NK-92 (cell line): ENCODE measurements around the gene NUTM2G.
"Not testable (repeated sequence)": the region's sequence is repeated elsewhere in the genome, so short reads cannot be mapped to it uniquely, and the experiment has no call there.

ENCODE experiments used
- DNase-seq: peaks from one replicate; lab custom pipeline; 2025; ENCODE audit not compliant: unreplicated experiment; lab: John Stamatoyannopoulos, UW

NUTM2G gene, protein sequence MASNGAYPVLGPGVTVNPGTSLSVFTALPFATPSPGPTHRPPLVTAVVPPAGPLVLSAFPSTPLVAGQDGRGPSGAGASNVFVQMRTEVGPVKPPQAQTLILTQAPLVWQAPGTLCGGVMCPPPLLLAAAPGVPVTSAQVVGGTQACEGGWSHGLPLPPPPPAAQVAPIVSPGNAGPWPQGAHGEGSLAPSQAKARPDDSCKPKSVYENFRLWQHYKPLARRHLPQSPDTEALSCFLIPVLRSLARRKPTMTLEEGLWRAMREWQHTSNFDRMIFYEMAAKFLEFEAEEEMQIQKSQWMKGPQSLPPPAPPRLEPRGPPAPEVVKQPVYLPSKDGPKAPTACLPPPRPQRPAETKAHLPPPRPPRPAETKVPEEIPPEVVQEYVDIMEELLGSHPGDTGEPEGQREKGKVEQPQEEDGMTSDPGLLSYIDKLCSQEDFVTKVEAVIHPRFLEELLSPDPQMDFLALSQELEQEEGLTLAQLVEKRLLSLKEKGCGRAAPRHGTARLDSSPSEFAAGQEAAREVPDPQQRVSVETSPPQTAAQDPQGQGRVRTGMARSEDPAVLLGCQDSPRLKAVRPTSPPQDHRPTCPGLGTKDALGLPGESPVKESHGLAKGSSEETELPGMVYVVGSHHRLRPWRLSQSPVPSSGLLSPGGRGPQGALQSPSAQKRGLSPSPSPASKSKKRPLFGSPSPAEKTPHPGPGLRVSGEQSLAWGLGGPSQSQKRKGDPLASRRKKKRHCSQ

DNA sequence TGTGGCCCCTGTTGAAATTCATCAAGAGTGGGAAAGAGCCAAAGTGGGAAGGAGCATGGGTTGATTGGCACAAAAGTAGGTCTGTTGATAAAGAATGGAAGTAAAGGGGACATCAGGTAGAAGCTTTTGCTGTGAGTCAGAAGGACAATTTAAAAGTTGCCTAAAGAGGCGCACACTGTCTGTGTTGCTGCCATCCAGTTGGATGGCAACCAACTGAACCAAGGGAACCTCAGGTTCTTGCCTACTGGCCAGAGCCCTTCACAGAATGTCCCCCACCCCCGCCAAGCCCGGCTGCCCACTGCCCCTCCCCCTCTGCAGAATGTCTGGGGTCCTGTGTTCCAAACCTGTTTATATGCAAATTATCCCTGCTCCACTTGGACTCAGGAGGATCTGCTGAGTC, at the start of gene NUTM2G:
Gene NUTM2G, plus strand, starts transcription at position 301 of the 400 bp plus-strand sequence. CDS start 182 bp downstream, outside the sequence.
- not testable (repeated sequence) for DNase-seq

GRCh38 chr9:96883922-96884321, 44.7 kb upstream of the NUTM2G start:
- no peak for DNase-seq

DNA sequence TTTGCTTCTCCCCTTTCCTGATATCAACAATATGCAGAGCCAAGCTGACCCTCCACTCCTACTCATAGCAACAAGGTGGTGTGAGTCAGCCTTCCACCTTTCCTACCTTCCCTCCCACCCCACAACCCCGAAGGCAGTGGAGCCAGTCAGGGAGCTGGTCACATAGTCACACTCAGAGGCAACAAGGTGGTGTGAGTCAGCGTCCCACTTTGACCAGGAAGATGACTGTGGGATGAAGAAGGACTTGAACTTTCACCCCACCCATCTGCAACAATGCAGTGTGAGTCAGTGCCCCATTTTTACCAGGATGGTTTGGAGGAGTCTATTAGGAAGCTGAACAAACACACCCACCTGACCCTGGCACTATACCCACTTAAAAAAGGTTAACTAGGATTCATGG, 44.2 kb upstream of the NUTM2G start:
- no peak for DNase-seq

- no peak for DNase-seq
These were observed 43.2 kb upstream of the NUTM2G start for GRCh38 chr9:96885424-96885823.

- DNase-seq, result no peak
These were observed 40.1 kb upstream of the NUTM2G start for GRCh38 chr9:96888591-96888990.

GRCh38 chr9:96892131-96892530, 36.5 kb upstream of the NUTM2G start:
- no peak for DNase-seq

DNA sequence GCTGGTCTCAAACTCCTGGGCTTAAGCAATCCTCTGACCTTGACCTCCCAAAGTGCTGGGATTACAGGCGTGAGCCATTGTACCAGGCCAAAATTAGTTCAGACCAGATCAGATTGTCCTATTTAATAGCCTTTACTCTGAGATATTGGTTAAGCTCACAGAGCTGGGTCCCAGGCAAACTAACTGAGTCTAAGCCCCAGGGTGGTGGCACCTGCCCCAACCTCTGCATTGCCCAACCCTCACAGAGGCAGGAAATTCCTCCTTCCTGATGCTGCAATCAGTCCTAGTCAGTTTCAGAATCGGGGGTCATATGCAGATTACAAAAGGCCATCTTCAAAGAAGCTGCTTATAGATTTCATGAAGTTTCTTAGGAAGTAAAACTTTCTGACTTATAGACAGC, 28.6 kb upstream of the NUTM2G start:
- DNase-seq, result not testable (repeated sequence)

GRCh38 chr9:96904947-96905722, 23.5 kb upstream of the NUTM2G start:
- not testable (repeated sequence) for DNase-seq

- DNase-seq, result not testable (repeated sequence)
These were observed 20.2 kb upstream of the NUTM2G start for GRCh38 chr9:96908479-96908878.

GRCh38 chr9:96915539-96915938, 13.1 kb upstream of the NUTM2G start:
- not testable (repeated sequence) for DNase-seq

DNA sequence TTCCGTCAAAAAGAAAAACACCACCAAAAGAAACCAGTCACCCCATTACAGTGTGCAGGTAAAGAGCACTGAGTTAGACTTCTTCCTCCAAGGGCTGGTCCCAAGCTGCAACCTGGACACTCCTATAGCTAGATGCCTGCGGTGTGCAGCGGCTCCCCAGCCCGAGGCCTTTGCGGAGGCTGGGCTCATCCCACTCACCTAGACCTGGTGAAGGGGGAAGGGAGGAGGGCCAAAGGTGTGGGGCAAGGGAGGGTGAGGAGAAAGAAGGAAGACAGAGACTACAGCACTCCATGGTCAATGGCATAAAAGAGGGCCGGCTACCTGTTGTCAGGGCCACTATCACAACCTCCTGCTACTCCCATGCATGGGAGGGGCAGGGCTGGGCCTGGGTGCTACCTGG, 12.1 kb upstream of the NUTM2G start:
- not testable (repeated sequence) for DNase-seq

DNA sequence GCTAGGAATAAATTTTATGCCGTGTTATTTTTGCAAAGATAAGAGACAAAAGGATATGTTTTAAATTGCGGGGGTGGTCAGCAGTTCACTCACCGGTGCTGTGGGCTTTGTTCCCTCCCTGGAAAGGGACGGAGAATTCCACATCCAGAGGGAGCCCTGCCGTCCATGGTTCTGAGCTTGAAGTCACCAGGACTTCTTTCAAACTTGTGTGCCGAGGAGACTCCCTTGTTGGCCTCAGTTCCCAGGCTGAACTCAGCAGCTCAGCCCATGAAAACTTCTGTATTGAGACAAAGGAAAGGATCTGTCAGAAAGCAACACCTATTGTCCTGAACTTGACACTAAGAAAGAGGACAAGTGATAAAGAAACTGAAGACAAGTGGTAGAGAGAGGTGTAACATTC, 10.1 kb upstream of the NUTM2G start:
- not testable (repeated sequence) for DNase-seq

DNA sequence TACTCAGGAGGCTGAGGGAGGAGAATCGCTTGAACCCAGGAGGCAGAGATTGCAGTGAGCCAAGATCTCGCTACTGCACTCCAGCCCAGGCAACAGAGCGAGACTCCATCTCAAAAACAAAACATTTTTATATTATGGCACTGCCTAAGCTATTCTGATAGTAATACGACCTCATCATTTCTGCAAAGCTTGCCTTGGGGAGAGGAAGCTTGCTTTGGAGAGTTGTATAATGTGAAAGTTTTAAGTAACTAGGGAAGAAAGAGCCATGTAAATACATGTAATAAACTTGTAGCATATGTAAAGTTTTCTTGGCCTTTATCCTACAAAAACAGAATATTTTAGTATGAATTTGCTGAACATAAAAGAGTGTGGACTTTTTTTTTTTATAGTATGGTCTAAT, 7.8 kb upstream of the NUTM2G start:
- not testable (repeated sequence) for DNase-seq

GRCh38 chr9:96925587-96925986, 3.1 kb upstream of the NUTM2G start:
- DNase-seq, result not testable (repeated sequence)

DNA sequence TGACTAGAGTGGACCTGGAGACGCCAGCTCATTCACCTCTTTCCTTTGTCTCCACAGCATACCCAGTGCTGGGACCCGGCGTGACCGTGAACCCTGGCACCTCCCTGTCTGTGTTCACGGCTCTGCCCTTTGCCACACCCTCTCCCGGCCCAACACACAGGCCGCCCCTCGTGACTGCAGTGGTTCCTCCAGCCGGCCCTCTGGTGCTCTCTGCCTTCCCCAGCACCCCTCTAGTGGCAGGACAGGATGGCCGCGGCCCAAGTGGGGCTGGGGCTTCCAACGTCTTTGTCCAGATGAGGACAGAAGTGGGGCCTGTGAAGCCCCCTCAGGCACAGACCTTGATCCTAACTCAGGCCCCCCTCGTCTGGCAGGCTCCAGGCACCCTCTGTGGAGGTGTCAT, 3.0 kb downstream of the NUTM2G start:
- not testable (repeated sequence) for DNase-seq

DNA sequence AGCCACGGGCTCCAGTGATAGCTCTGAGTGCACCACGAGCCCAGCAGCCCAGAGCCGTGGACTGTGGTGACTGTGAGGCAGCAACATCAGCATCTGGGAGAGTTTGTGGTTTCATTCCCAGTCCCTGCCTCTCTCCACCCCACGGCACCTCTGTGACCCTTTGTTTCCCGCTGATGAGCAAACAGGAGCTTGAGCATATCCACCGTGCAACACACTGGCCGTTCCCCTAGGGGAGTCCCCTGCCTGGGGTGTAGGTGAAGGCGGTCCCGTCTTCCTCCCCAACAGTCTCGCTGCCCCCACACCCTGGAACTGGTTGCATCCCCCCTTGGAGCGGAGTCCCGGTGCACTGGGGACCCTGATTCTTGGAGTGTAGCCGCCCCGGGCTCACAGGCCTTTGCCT, 5.5 kb downstream of the NUTM2G start:
- not testable (repeated sequence) for DNase-seq

- not testable (repeated sequence) for DNase-seq
These were observed 6.1 kb downstream of the NUTM2G start for GRCh38 chr9:96934706-96935105.

- not testable (repeated sequence) for DNase-seq
These were observed 6.8 kb downstream of the NUTM2G start for GRCh38 chr9:96935401-96935800.

DNA sequence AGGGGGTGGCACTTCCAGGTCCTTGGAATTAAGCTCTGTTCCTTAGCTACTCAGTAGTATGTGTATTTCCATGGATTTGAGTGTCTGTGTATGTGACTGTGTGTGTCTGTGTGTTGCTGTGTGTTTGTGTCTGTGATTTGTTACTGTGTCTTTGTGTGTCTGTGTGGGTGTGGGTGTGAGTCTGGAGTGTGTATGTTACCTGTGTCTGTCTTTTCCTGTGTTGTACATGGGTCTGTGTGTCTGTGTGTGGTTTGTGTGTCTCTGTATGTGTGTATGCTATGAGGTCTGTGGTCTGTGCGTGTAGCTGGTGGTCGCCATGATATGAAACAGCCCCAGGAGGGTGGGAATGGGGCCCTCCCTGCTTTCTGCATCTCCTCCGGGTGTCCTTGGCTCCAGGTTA, 8.8 kb downstream of the NUTM2G start:
- DNase-seq, result not testable (repeated sequence)

DNA sequence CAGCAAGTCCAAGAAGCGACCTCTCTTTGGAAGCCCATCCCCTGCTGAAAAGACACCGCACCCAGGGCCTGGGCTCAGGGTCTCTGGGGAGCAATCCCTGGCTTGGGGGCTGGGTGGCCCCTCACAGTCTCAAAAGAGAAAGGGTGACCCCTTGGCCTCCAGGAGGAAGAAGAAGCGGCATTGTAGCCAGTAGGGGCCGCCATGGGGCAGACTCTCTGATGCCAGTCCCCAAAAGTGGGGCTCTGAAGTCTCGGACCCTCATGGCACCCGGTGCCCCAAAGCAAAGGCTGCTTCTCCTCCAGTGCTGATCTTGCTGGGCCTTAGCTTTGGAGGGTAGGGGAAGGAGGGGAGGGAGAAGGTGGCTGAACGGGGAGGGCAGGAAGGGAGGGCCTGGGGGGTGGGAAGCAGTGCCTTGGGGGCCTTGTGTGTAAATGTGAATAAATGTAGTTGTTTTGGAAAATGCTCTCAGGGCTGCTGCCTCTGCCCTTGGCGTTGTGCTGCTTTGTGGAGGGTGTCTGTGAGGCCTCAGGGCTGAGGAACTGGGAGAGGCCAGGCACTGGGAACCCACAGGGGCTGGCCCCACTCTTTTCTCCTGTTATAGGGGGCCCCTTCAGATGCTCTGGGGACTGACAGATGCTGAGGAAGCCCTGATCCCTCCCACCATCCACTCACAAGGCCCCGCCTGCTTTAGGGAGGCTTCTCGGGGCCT, 10.5 kb downstream of the NUTM2G start:
- DNase-seq, result not testable (repeated sequence)

GRCh38 chr9:96940982-96941381, 12.3 kb downstream of the NUTM2G start:
- not testable (repeated sequence) for DNase-seq
